Articular chondrocyte of knee joint (primary cell): Measurements from ENCODE around the gene ADH6. TPM values are rescaled to one million over a fixed set of nuclear protein-coding genes. Genes with fewer than 3 reads are reported as not detected.

ENCODE experiments used
- total RNA-seq: library from RNA; depleted of rRNA; stranded (reverse); fragments of >200 nt; gene quantifications from 2 replicates; pipeline ENCODE4 v1.2.3, GENCODE V29; 2012

ADH6 gene
- total RNA-seq = under 0.01 TPM in 2 replicates

DNA sequence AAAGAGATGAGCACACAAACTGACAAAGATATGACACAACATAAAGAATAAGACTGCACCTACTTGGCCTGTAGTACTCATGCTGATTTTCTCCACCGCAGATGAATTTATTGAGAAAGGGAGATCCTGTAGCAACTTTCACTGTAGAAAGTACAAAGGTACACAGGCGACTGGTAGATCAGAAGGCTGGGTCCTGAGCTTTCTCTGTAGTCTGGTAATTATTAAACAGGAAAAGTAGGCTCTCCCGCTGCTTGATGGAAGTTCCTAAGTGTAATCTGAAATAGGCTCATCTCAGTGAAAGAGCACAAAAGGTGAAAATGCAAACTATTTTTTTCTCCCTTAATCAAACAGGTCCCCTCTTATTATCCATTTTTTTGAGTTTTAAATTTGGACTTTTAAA, at the start of gene ADH6:
ADH6 (minus strand) TSS at position 175 of the 400 bp plus-strand sequence; CDS start at position 81, 94 bp downstream.

Other genes with a start within 250 kb of the ADH6 start
- 39.5 and 45.9 TPM in 2 replicates for gene METAP1, start 223.5 kb downstream of the ADH6 start, total RNA-seq
- gene ADH5, start 130.5 kb downstream of the ADH6 start, total RNA-seq = 304 and 329 TPM in 2 replicates
- gene ADH4, start 74.9 kb downstream of the ADH6 start, total RNA-seq = 0.13 and 0.32 TPM in 2 replicates
- gene ADH1A, start 71.7 kb upstream of the ADH6 start, total RNA-seq = not detected in 2 replicates
- 2.4 and 3.2 TPM in 2 replicates for gene ADH1B, start 102.2 kb upstream of the ADH6 start, total RNA-seq
- gene ADH1C, start 133.5 kb upstream of the ADH6 start, total RNA-seq = 0.26 and 0.32 TPM in 2 replicates
- 0.22 TPM in 1 of 2 replicates, not detected in the other for gene ADH7, start 216.1 kb upstream of the ADH6 start, total RNA-seq